Neural crest cell (in vitro differentiated cells): ENCODE data around the gene VAPB. TPM values are rescaled to one million over a fixed set of nuclear protein-coding genes. Genes with fewer than 3 reads are reported as not detected.

Experiments
- DNase-seq: peaks from one replicate; pipeline ENCODE4 v3.0.0; 2021; ENCODE audit warnings: low read depth, mixed read lengths, low spot score
- H3K27ac Mint-ChIP-seq: one replicate; pipeline ENCODE4 v1.8.0; 2021; ENCODE audit warnings: mild to moderate bottlenecking, mixed read lengths; ENCODE audit not compliant: unreplicated experiment
- H3K27me3 Mint-ChIP-seq: 2 replicates; pipeline ENCODE4 v1.8.0; 2021; ENCODE audit warnings: low read depth, mild to moderate bottlenecking, mixed read lengths
- H3K36me3 Mint-ChIP-seq: 2 replicates; pipeline ENCODE4 v1.8.0; 2021; ENCODE audit warnings: low read depth, mild to moderate bottlenecking, mixed read lengths
- H3K4me1 Mint-ChIP-seq: 2 replicates; pipeline ENCODE4 v1.8.0; 2021; ENCODE audit warnings: mixed read lengths
- H3K4me3 Mint-ChIP-seq: one replicate; pipeline ENCODE4 v1.8.0; 2021; ENCODE audit warnings: mild to moderate bottlenecking, mixed read lengths
- H3K9me3 Mint-ChIP-seq: 2 replicates; pipeline ENCODE4 v1.8.0; 2021; ENCODE audit warnings: mixed read lengths
- total RNA-seq: library from RNA; stranded (reverse); gene quantifications from 2 replicates; pipeline ENCODE4 v1.2.1, GENCODE V29; 2021
- TF ChIP-seq, protein P1 (sequence below): fragments of 200-600 bp; sonication (generic); conservative IDR thresholded peaks from 2 replicates; pipeline ENCODE4 v1.5.0; 2021; ENCODE audit warnings: antibody characterized with exemption, mild to moderate bottlenecking

VAPB gene
- total RNA-seq, 1 donor from 2014 or later = 57.7 TPM

DNA sequence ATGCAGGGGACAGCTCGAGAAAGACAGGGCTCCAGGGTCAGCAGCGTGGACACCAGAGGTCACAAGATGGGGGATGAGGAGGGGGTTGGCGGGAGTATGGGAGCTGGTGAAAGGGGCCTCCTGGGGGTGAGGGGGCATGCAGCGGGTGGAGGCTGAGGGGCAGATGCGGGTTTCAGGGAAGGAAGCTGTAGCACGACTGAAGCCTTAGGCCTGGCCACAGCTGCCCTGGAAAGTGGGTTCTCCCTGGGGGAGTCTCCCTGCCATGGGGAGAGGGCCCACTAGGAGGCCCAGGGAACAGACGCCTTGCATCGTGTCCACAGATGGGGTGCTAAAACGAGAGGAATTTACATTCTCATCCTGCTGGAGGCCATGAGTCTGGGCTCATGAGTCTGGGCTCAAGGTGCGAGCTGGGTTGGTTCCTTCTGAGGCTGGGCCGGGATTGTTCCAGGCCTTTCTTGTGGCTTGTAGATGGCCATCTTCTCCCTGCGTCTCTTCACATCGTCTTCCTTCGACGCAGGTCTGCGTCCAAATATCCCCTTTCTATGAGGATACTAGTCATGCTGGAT lies 108.1 kb downstream of the VAPB start:
- TF ChIP-seq, protein P1, sequence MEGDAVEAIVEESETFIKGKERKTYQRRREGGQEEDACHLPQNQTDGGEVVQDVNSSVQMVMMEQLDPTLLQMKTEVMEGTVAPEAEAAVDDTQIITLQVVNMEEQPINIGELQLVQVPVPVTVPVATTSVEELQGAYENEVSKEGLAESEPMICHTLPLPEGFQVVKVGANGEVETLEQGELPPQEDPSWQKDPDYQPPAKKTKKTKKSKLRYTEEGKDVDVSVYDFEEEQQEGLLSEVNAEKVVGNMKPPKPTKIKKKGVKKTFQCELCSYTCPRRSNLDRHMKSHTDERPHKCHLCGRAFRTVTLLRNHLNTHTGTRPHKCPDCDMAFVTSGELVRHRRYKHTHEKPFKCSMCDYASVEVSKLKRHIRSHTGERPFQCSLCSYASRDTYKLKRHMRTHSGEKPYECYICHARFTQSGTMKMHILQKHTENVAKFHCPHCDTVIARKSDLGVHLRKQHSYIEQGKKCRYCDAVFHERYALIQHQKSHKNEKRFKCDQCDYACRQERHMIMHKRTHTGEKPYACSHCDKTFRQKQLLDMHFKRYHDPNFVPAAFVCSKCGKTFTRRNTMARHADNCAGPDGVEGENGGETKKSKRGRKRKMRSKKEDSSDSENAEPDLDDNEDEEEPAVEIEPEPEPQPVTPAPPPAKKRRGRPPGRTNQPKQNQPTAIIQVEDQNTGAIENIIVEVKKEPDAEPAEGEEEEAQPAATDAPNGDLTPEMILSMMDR = no peak
- H3K36me3 Mint-ChIP-seq = no peaks in the 10 kb centered on the region
- peaks cover 10% of the 10 kb centered on the region for H3K9me3 Mint-ChIP-seq
- no peaks in the 10 kb centered on the region for H3K27me3 Mint-ChIP-seq
- no peak for DNase-seq
- H3K27ac Mint-ChIP-seq = no peak overlapping the region
- H3K4me3 Mint-ChIP-seq = peak overlapping the region; percentile 29
- peaks cover 30% of the 10 kb centered on the region for H3K4me1 Mint-ChIP-seq

DNA sequence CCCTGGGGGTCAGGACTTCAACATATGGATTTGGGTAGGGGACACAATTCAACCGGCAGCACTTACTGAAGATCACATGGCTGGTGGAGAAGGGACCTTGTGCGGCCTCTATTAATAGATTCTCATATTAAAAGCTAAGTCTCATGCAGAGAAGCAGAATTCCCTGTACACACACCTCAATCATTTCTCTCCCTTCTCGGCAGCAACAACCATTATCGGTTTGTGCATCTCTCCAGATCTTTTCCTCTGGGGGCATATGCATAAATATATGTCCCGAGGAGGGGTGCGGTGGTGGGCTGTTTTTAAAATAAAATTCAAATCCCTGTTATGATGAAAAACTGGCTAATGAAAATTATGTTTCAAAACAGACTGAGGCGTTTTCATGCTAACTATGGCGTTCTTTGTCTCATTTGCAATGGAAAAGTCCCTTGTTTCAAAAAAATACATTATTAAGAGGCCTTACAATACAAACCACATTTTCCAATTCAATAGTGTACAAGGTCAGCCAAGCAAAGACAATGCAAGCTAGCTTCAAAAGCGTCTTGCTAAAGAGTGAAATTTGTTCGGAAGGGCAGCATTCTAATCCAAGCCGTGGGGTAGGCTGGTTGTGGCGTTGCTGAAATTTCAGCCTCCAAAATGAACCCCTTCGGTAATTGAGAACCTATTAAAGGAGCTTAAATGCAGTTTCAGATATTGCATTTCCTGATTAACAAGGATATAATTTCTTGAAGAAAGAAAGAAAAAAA lies 108.9 kb downstream of the VAPB start:
- Mint-ChIP-seq H3K27me3 (no peaks in the 10 kb centered on the region), H3K4me1 (peaks cover 30% of the 10 kb centered on the region)

DNA sequence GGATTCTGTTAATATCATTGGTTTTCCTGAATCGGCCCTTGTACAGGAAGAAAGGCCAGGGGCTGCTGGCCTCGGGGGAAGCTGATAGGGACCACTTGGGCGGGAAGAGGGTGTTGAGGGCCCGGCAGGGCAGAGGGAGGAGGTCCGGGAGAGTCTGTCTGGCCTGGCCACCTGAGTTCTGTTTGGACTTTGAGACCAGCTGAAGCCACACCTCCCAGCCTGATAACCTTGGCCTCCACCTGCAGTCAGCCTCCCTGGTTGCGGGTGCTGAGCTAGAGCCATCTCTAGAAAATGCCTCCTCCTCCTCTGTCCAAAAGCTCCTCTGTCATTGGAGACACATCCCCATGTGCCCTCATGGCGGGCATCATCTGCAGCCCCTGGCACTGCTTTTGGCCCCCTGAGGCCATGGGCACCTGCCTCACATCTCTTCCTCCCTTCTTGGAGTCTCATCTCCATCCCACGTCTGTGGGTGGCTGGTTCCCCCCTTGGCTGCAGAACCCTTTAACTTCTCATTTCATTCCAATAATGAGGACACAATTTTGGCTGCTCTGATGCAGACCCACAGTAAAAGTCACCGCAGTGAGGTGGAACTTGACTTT lies 109.5 kb downstream of the VAPB start:
- peaks cover 30% of the 10 kb centered on the region for H3K4me1 Mint-ChIP-seq
- DNase-seq = no peak

More for the DNA sequence above, 108.9 kb downstream of the VAPB start:
- Mint-ChIP-seq H3K4me3 (no peak overlapping the region), H3K9me3 (peaks cover 12% of the 10 kb centered on the region), H3K27ac (no peak overlapping the region), H3K36me3 (no peaks in the 10 kb centered on the region)
- TF ChIP-seq, protein P1 = no peak
- DNase-seq = no peak

DNA sequence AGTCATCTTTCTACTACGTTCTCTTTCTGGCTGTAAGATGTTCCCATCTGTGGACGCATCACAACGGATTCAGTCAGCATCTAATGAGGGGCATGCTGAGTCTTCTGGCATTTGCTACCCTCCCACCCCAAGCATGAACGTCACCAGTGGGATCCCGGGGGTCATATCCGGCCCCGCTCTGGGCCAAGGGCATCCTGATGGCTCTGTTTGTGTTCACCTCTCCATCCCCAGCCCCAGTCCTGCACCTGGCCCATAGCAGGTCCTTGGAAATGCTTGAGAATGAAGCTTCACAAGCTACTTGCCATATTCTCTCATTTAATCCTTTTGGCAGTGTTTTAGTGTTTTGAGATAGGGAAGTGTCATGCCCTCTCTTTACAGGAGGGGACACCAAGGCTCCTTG lies 111.2 kb downstream of the VAPB start:
- Mint-ChIP-seq H3K9me3 (peaks cover 17% of the 10 kb centered on the region), H3K36me3 (peaks cover 5% of the 10 kb centered on the region), H3K4me1 (peaks cover 30% of the 10 kb centered on the region), H3K27ac (no peak overlapping the region), H3K27me3 (no peaks in the 10 kb centered on the region), H3K4me3 (no peak overlapping the region)
- DNase-seq = no peak
- TF ChIP-seq, protein P1 = no peak

More for the DNA sequence above, 109.5 kb downstream of the VAPB start:
- Mint-ChIP-seq H3K9me3 (peaks cover 15% of the 10 kb centered on the region), H3K4me3 (no peak overlapping the region), H3K27ac (no peak overlapping the region), H3K36me3 (peaks cover 2% of the 10 kb centered on the region), H3K27me3 (no peaks in the 10 kb centered on the region)
- TF ChIP-seq, protein P1 = no peak

Other genes with a start within 250 kb of the VAPB start
- gene ANKRD60, start 160.6 kb upstream of the VAPB start, total RNA-seq = not detected in 2 replicates
- 15.5 and 16.1 TPM in 2 replicates for gene RAB22A, start 79.5 kb upstream of the VAPB start, total RNA-seq
- not detected in 2 replicates for gene APCDD1L, start 126.2 kb downstream of the VAPB start, total RNA-seq